GM19025 (cell line): Measurements from ENCODE around the gene IL25.

Experiments used
- ATAC-seq: cut with Tn5 transposase; IDR thresholded peaks from one replicate; pipeline ENCODE4 v1.9.1; 2021; ENCODE audit warnings: mild to moderate bottlenecking, low read depth, moderate library complexity; ENCODE audit not compliant: unreplicated experiment

Gene IL25

GRCh38 chr14:23352506-23353432 lies 19.8 kb upstream of the IL25 start, which contains the start of gene SLC22A17:
Gene SLC22A17 (minus strand): TSS chr14:23352887.
- ATAC-seq, result no peak

- no peak for ATAC-seq
Observed at GRCh38 chr14:23353433-23353780, 19.2 kb upstream of the IL25 start.

- no peak for ATAC-seq
Observed at GRCh38 chr14:23354990-23355389, 17.6 kb upstream of the IL25 start.

- ATAC-seq, result no peak
Observed at GRCh38 chr14:23355871-23356435, 16.7 kb upstream of the IL25 start.

- no peak for ATAC-seq
Observed at GRCh38 chr14:23356662-23357061, 15.9 kb upstream of the IL25 start.

- ATAC-seq, result no peak
Observed at GRCh38 chr14:23357261-23357660, 15.3 kb upstream of the IL25 start.

- no peak for ATAC-seq
Observed at GRCh38 chr14:23358042-23358441, 14.6 kb upstream of the IL25 start.

- no peak for ATAC-seq
Observed at GRCh38 chr14:23358553-23359166, 13.9 kb upstream of the IL25 start.

GRCh38 chr14:23359167-23359626 lies 13.4 kb upstream of the IL25 start:
- ATAC-seq, result no peak

- ATAC-seq, result no peak
Observed at GRCh38 chr14:23359722-23360447, 12.7 kb upstream of the IL25 start.

GRCh38 chr14:23360496-23360895 lies 12.1 kb upstream of the IL25 start:
- no peak for ATAC-seq

- ATAC-seq, result no peak
Observed at GRCh38 chr14:23361320-23361719, 11.3 kb upstream of the IL25 start.

- ATAC-seq, result no peak
Observed at GRCh38 chr14:23361763-23362162, 10.8 kb upstream of the IL25 start.

GRCh38 chr14:23362200-23362599 lies 10.4 kb upstream of the IL25 start:
- ATAC-seq, result no peak

- no peak for ATAC-seq
Observed at GRCh38 chr14:23364164-23365035, 8.2 kb upstream of the IL25 start.

GRCh38 chr14:23365036-23365731 lies 7.4 kb upstream of the IL25 start, which contains the start of gene EFS:
Gene EFS (minus strand): TSS chr14:23365172. CDS start chr14:23365025, 147 bp downstream.
- ATAC-seq, result no peak

GRCh38 chr14:23365732-23366425 lies 6.7 kb upstream of the IL25 start:
- no peak for ATAC-seq

- no peak for ATAC-seq
Observed at GRCh38 chr14:23366426-23366921, 6.1 kb upstream of the IL25 start.
